ENCODE results near the gene LRRC51. TPM values are rescaled to one million over a fixed set of nuclear protein-coding genes. Genes with fewer than 3 reads are reported as not detected.
"Not testable (repeated sequence)": the region's sequence is repeated elsewhere in the genome, so short reads cannot be mapped to it uniquely, and the experiment has no call there.

The LRRC51 gene
- total RNA-seq, 2 donors from 2014 or later = 4.0 to 7.6 TPM

GRCh38 chr11:72140661-72141060 is 60.0 kb downstream of the LRRC51 start:
- no peaks in the 10 kb centered on the region for H3K27me3 ChIP-seq
- H3K27ac ChIP-seq = no peak overlapping the region
- no peak for DNase-seq (ENCODE audit: low spot score)
- H3K4me3 ChIP-seq = no peak overlapping the region
- H3K4me1 ChIP-seq = no peaks in the 10 kb centered on the region
- no peaks in the 10 kb centered on the region for H3K9me3 ChIP-seq
- no peaks in the 10 kb centered on the region for H3K36me3 ChIP-seq
- no peak for TF ChIP-seq CTCF (IDR thresholded peaks at IDR 0.05)

GRCh38 chr11:72141066-72141465 is 60.4 kb downstream of the LRRC51 start:
- Histone ChIP-seq H3K9me3 (no peaks in the 10 kb centered on the region), H3K4me1 (no peaks in the 10 kb centered on the region), H3K4me3 (no peak overlapping the region), H3K27ac (no peak overlapping the region), H3K27me3 (no peaks in the 10 kb centered on the region), H3K36me3 (no peaks in the 10 kb centered on the region)
- DNase-seq (ENCODE audit: low spot score) = no peak
- TF ChIP-seq CTCF (IDR thresholded peaks at IDR 0.05) = no peak

GRCh38 chr11:72142086-72142485 is 61.4 kb downstream of the LRRC51 start:
- H3K27ac ChIP-seq; H3K9me3 ChIP-seq; DNase-seq (ENCODE audit: low spot score); H3K36me3 ChIP-seq; H3K27me3 ChIP-seq; H3K4me1 ChIP-seq; H3K4me3 ChIP-seq: not testable (repeated sequence)

- H3K27ac ChIP-seq; H3K4me1 ChIP-seq; H3K9me3 ChIP-seq; H3K4me3 ChIP-seq; H3K27me3 ChIP-seq; DNase-seq (ENCODE audit: low spot score); H3K36me3 ChIP-seq: not testable (repeated sequence)
Observed at GRCh38 chr11:72142543-72142942, 61.9 kb downstream of the LRRC51 start.

GRCh38 chr11:72144807-72145565 is 64.3 kb downstream of the LRRC51 start:
- no peaks in the 10 kb centered on the region for H3K36me3 ChIP-seq
- no peak for TF ChIP-seq CTCF (IDR thresholded peaks at IDR 0.05)
- no peak overlapping the region for H3K4me3 ChIP-seq
- DNase-seq (ENCODE audit: low spot score) = no peak
- H3K27ac ChIP-seq = no peak overlapping the region
- H3K4me1 ChIP-seq = no peaks in the 10 kb centered on the region
- H3K27me3 ChIP-seq = no peaks in the 10 kb centered on the region
- H3K9me3 ChIP-seq = no peaks in the 10 kb centered on the region

Small RNA genes lying within 50 kb of the gene (microRNA-seq; reads per million reads assigned to microRNA genes)
- 0 reads per million in 2 donors for gene MIR3165 (ENCODE audit: borderline number of aligned reads in 2 of 2, borderline replicate concordance in 1 of 2)

Other genes with a start within 250 kb of the LRRC51 start
- gene DEFB108B, start 247.7 kb upstream of the LRRC51 start, total RNA-seq = not detected
- not detected for gene DEFB131B, start 202.4 kb upstream of the LRRC51 start, total RNA-seq
- 1 to 10 TPM; 1.4 to 1.5 TPM for gene XNDC1N, start 152.3 kb upstream of the LRRC51 start, total RNA-seq
- gene RNF121, start 151.8 kb upstream of the LRRC51 start, total RNA-seq = 10 to 100 TPM; 21.6 to 25.8 TPM
- gene IL18BP, start 81.9 kb upstream of the LRRC51 start, total RNA-seq = 1 to 10 TPM in 1 of 2 donors, under 1 TPM in 1; 0.59 to 3.0 TPM
- gene NUMA1, start 308 bp upstream of the LRRC51 start, total RNA-seq = 100 to 1,000 TPM; 102 to 130 TPM
- gene LAMTOR1, start 22.4 kb downstream of the LRRC51 start, total RNA-seq = 100 to 1,000 TPM; 103 to 117 TPM
- gene TOMT, start 25.1 kb downstream of the LRRC51 start, total RNA-seq = not detected
- 10 to 100 TPM; 26.4 to 30.0 TPM for gene ANAPC15, start 31.8 kb downstream of the LRRC51 start, total RNA-seq
- not detected for gene FOLR3, start 54.9 kb downstream of the LRRC51 start, total RNA-seq
- not detected for gene FOLR1, start 111.3 kb downstream of the LRRC51 start, total RNA-seq
- gene FOLR2, start 135.9 kb downstream of the LRRC51 start, total RNA-seq = 10 to 100 TPM; 10.8 to 32.5 TPM
- 10 to 100 TPM; 68.8 to 84.5 TPM for gene INPPL1, start 143.9 kb downstream of the LRRC51 start, total RNA-seq
- gene PHOX2A, start 163.3 kb downstream of the LRRC51 start, total RNA-seq = not detected

Measured in right atrium auricular region (tissue), 2 donors.